ENCODE measurements around the gene KLF6.

KLF6 gene

GRCh38 chr10:3750854-3751253 is 34.2 kb downstream of the KLF6 start:
- DNase-seq (ENCODE audit: extremely low spot score): no peak
- TF ChIP-seq CTCF (IDR thresholded peaks at IDR 0.05; ENCODE audit: control extremely low read depth, extremely low read depth, low read depth, missing control alignments): no peak
- ChIA-PET POLR2A (interaction anchor here (1.8 kb wide), 1 partner anchor 30 kb away, joined by 5 read pairs; no protein-coding TSS in a partner anchor), CTCF (interaction anchor here (0.9 to 1.0 kb wide), 3 partner anchors 11 to 26 kb away, joined by 3 read pairs; no protein-coding TSS in a partner anchor)

GRCh38 chr10:3750006-3750816 is 34.8 kb downstream of the KLF6 start:
- TF ChIP-seq CTCF (IDR thresholded peaks at IDR 0.05; ENCODE audit: control extremely low read depth, extremely low read depth, low read depth, missing control alignments): no peak
- CTCF ChIA-PET: interaction anchor here (0.9 to 1.8 kb wide), 10 partner anchors 7 to 28 kb away, joined by 3 to 5 read pairs (median 3); no protein-coding TSS in a partner anchor
- DNase-seq (ENCODE audit: extremely low spot score): peak; percentile 23
- POLR2A ChIA-PET: interaction anchor here (0.6 to 1.8 kb wide), 3 partner anchors 30 to 156 kb away, joined by 3 to 5 read pairs (median 5); partner anchors contain the start of gene KLF6

GRCh38 chr10:3749600-3749999 is 35.4 kb downstream of the KLF6 start:
- ChIA-PET CTCF (interaction anchor here (1.0 to 1.8 kb wide), 7 partner anchors 8 to 29 kb away, joined by 3 to 5 read pairs (median 3); no protein-coding TSS in a partner anchor), POLR2A (interaction anchor here (0.6 to 1.8 kb wide), 3 partner anchors 31 to 156 kb away, joined by 3 to 5 read pairs (median 5); partner anchors contain the start of gene KLF6)
- TF ChIP-seq CTCF (IDR thresholded peaks at IDR 0.05; ENCODE audit: control extremely low read depth, extremely low read depth, low read depth, missing control alignments): no peak
- DNase-seq (ENCODE audit: extremely low spot score): peak; percentile 29

GRCh38 chr10:3749011-3749410 is 36.0 kb downstream of the KLF6 start:
- no peak for DNase-seq (ENCODE audit: extremely low spot score)
- no peak for TF ChIP-seq CTCF (IDR thresholded peaks at IDR 0.05; ENCODE audit: control extremely low read depth, extremely low read depth, low read depth, missing control alignments)
- ChIA-PET CTCF (interaction anchor here (1.0 to 1.8 kb wide), 6 partner anchors 9 to 26 kb away, joined by 3 to 5 read pairs (median 3); no protein-coding TSS in a partner anchor), POLR2A (interaction anchor here (1.3 kb wide), 1 partner anchor 36 kb away, joined by 5 read pairs; the partner anchor contains the start of gene KLF6)

- TF ChIP-seq CTCF (IDR thresholded peaks at IDR 0.05; ENCODE audit: control extremely low read depth, extremely low read depth, low read depth, missing control alignments): no peak
- CTCF ChIA-PET: interaction anchor here (1.8 kb wide), 1 partner anchor 12 kb away, joined by 5 read pairs; no protein-coding TSS in a partner anchor
- POLR2A ChIA-PET: interaction anchor here (0.5 kb wide), 1 partner anchor 19 kb away, joined by 3 read pairs; no protein-coding TSS in a partner anchor
- no peak for DNase-seq (ENCODE audit: extremely low spot score)
Measured at GRCh38 chr10:3748484-3748883, 36.5 kb downstream of the KLF6 start.

- no peak for DNase-seq (ENCODE audit: extremely low spot score)
- TF ChIP-seq CTCF (IDR thresholded peaks at IDR 0.05; ENCODE audit: control extremely low read depth, extremely low read depth, low read depth, missing control alignments): no peak
- ChIA-PET POLR2A (interaction anchor here (0.5 kb wide), 1 partner anchor 18 kb away, joined by 3 read pairs; no protein-coding TSS in a partner anchor), CTCF (interaction anchor here (1.4 kb wide), 1 partner anchor 13 kb away, joined by 3 read pairs; no protein-coding TSS in a partner anchor)
Measured at GRCh38 chr10:3747984-3748383, 37.0 kb downstream of the KLF6 start.

Data from GM10248 (cell line).